Gastrocnemius medialis (tissue), 4 donors: Measurements from ENCODE around the gene PDCL3.

Source experiments
- POLR2A ChIP-seq, 2 donors: fragments of 450-650 bp; IDR thresholded peaks; one replicate each; pipeline ENCODE4 v1.6.1; 2017; ENCODE audit warnings: antibody characterized with exemption in 2 of 2, mild to moderate bottlenecking in 2 of 2, moderate library complexity in 2 of 2
- TF ChIP-seq, protein P1 (sequence below), 5 experiments: fragments of 450-650 bp in 3 of 5; fragments of 200-600 bp in 2 of 5; sonication (generic) in 2 of 5; IDR thresholded peaks in 4 of 5; conservative IDR thresholded peaks in 1 of 5; 1 replicate in 4 of 5; 2 replicates in 1 of 5; pipeline ENCODE4 v1.5.1; 2016 to 2019; ENCODE audit warnings: antibody characterized with exemption in 5 of 5, mild to moderate bottlenecking in 3 of 5, moderate library complexity in 3 of 5

DNA sequence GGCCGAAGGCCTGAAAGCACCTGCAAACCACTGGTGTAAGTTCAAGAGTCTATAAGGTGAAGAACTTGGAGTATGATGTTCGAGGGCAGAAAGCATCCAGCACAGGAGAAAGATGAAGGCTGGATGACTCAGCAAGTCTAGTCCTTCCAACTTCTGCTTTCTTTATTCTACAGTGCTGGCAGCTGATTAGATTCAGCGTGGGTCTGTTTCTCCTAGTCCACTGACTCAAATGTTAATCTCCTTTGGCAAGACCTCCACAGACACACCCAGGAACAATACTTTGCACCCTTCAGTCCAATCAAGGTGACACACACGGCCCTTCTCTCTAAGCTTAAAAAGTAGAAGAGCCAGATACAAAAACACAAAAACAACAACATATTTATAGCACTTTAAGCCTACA lies 49.1 kb upstream of the PDCL3 start:
- TF ChIP-seq, protein P1, sequence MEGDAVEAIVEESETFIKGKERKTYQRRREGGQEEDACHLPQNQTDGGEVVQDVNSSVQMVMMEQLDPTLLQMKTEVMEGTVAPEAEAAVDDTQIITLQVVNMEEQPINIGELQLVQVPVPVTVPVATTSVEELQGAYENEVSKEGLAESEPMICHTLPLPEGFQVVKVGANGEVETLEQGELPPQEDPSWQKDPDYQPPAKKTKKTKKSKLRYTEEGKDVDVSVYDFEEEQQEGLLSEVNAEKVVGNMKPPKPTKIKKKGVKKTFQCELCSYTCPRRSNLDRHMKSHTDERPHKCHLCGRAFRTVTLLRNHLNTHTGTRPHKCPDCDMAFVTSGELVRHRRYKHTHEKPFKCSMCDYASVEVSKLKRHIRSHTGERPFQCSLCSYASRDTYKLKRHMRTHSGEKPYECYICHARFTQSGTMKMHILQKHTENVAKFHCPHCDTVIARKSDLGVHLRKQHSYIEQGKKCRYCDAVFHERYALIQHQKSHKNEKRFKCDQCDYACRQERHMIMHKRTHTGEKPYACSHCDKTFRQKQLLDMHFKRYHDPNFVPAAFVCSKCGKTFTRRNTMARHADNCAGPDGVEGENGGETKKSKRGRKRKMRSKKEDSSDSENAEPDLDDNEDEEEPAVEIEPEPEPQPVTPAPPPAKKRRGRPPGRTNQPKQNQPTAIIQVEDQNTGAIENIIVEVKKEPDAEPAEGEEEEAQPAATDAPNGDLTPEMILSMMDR (IDR thresholded peaks at IDR 0.05 in 4 of 5, conservative IDR thresholded peaks at IDR 0.05 in 1 of 5): no peak
- no peak for TF ChIP-seq POLR2A (IDR thresholded peaks at IDR 0.05)
